Activated naive CD8-positive, alpha-beta T cell treated with anti-CD3 and anti-CD28 coated beads, Interleukin-2, amount 50 U/mL, for 16 hours (primary cell): Measurements from ENCODE around the gene ZNF785.
A peak's percentile ranks its signal among the peaks of the same experiment; 100 is the strongest.
"Not testable (repeated sequence)": the region's sequence is repeated elsewhere in the genome, so short reads cannot be mapped to it uniquely, and the experiment has no call there.

Source experiments
- DNase-seq: peaks from one replicate; pipeline ENCODE4 v3.0.0-alpha.2; 2020; ENCODE audit warnings: low read depth, low spot score

ZNF785 gene

DNA sequence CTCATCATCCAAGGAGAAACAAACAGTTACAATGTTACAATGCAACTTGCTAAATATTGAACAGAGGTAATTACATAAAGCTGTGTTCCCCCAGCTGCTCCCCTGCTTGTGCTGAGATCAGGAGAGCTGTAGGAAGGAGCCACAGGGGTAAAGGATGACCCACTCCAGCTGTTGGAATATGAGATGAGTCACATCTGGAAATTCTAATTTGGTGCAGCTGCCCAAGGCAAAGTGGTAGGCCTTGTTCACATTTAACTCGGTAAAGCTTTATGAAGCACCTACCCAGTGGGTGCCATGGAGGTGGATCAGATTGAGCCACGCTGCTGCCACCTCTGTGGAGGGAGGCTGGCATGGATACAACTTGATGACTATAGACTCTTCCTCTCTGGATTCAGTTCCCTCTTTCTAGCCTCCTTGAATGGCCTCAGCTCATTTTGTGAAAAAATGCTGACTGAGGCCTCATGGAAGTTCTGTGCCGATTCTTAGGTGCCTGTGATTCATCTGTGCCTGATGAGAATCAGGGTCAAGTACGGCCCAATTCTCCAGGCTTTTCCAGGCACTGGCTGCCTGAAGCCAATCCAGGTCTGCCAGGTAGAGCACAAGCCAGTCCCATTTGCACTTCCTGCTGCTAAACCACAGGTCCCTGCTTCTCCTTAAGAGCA is 17.2 kb upstream of the ZNF785 start:
- DNase-seq: no peak

DNA sequence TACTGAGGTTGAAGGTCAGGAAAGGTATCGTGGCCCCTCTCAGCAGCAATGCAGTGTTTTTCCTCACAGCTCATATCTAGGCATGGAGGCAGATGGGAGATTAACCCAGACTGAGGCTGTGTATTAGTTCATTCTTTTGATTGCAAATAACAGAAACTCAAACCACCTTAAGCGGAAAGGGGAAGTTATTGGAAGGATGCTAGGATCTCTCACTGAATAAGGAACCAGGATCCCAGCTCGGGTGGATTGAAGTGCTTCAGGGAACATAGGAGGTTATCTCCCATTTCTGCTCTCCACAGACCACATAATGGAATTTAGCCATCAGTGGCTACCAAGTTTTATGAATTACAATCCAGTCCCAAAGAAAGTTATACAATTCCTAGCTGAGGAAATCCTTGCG is 16.5 kb upstream of the ZNF785 start:
- DNase-seq: no peak

DNA sequence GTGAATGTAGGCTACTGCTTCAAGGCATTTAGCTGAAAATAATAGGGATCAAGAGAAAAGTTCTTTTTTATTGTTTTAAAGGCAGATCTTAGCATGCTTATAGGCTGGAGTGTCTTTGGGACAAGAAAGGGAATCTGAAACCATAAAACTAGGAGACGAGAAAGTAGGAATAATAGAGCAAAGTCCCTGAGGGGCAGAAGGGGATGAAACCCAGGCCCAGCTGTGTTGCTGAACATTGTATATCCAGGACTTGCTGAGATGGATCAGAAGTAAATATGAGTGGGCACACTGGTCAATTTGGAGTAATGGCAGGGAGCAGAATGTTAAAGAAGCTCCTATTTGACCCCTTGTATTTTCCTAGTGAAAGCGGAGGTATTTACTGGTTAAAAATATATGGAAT is 15.4 kb upstream of the ZNF785 start:
- DNase-seq: no peak

DNA sequence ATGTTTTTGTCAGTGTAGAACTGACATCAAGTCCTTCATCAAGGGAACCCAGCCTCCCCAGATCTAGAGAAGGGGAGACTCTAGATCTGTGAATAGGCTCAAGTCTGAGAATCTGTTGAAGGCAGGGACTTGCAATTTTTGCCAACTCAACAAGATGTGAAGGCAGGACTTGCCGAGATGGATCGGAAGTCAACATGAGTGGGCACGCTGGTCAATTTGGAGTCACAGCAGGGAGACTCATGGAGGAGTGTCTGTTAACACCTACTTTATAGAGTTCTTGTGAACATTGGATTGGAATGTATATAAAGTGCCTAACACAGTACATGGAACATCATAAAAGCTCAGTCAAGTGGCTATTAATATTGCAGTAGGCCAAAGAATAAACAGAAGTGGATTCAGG is 14.7 kb upstream of the ZNF785 start:
- DNase-seq: no peak

DNA sequence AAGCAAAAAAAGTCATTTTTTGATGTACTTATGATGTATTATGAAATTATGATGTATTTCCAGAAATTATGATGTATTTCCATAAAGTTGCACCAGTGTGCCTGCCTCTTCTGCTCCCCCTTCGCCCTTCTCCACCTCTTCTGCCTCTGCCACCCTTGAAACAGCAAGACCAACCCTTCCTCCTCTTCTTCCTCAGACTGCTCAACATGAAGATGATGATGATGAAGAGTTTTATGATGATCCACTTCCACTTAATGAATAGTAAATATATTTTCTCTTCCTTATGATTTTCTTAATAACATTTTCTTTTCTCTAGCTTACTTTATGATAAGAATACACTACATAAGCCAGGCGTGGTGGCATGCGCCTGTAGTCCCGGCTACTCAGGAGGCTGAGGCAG is 7.4 kb upstream of the ZNF785 start:
- DNase-seq: no peak

DNA sequence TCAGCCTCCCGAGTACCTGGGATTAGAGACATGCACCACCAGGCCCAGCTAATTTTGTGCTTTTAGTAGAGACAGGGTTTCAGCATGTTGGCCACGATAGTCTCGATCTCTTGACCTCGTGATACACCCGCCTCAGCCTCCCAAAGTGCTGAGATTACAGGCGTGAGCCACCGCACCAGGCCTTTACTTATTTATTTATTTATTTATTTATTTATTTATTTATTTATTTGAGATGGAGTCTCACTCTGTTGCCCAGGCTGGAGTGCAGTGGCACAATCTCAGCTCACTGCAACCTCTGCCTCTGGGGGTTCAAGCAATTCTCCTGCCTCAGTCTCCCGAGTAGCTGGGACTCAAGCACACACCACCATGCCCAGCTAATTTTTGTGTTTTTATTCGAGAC is 5.4 kb upstream of the ZNF785 start:
- DNase-seq: not testable (repeated sequence)

DNA sequence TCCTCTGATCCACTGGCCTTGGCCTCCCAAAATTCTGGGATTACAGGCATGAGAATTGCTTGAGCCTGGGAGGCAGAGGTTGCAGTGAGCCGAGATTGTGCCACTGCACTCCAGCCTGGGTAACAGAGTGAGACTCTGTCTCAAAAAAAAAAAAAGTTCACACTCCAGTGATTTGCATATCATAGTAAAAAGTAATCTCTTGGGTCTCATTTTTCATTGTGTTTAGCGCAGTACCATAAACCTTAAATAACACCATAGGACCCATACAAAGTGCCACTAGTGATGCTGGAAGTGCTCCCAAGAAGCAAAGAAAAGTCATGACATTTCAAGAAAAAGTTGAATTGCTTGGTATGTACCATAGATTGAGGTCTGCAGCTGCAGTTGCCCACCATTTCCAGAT is 4.1 kb upstream of the ZNF785 start:
- not testable (repeated sequence) for DNase-seq

DNA sequence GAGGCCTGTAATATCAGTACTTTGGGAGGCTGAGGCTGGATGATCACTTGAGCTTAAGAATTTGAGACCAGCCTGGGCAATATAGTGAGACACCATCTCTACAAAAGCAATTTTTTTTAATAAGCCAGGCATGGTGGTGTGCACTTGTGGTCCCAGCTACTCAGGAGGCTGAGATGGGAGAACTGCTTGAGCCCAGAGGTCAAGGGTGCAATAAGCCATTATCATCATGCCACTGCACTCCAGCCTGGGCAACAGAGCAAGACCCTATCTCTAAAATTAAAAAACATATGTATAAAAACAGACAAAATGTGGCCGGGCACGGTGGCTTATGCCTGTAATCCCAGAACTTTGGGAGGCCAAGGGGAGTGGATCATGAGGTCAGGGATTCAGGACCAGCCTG is 3.2 kb upstream of the ZNF785 start:
- DNase-seq: no peak

DNA sequence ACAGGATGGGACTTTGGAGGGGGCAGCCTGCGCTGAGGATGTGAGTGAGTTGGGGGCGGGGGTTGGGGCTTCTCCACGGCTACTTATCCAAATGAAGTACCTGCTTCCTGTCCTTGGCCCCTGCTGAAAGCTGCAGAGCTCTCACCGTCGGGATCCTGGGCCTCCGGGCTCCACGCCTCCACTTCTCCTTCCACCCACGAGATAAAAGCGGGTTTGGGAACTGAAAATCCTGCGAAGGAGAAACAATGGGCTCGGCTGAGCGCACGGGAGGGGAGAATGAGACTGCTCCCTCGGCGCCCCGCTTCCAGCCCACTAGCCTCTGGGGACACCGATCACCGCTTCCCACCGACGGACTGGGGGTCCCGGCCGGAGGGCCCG is 486 bp downstream of the ZNF785 start:
- no peak for DNase-seq

DNA sequence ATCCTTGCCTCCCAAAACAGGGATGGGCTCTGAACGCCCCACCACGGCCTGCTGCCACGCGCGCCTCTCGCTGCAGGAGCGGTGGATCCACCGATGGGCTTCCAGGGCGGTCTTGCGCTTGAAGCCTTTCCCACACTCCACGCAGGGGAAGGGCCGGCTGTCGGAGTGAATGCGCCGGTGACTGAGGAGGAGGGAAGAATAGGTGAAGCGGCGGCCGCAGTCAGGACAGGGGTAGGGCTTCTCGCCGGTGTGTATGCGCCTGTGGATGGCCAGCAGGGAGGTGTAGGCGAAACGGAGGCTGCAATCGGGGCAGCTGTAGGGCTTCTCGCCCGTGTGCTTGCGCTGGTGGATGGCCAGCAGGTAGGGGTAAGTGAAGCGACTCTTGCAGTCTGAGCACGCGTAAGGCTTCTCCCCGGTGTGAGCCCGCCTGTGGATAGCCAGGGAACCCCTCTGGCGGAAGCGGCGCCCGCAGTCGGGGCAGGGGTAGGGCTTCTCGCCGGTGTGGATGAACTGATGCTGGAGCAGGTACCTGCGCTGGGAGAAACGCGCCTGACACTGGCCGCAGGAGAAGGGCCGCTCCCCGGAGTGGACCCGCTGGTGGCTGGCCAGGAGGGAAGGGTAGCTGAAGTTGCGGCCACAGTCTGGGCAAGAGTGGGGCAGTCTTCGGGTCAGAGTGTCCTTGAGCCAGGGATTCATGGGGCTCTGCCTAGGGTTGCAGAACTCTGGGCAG is 2.7 kb downstream of the ZNF785 start:
- DNase-seq: no peak

DNA sequence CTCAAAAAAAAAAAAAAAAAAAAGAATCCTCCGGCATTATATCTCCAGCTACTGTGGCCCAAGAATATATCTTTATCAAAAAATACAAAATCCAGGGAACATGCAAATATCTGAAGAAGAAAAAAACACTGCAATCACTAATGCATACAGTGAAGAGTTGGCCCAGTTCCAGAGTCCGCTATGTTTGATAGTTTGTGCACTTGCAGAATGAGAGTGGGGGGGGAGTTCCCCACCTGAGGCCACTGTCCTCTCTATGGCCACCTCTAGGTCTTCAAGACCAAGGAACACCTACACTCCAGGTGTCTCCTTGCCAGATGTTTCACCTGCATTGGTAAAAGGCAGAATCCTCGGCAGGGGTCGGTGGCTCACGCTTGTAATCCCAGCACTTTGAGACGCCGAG is 4.0 kb downstream of the ZNF785 start:
- DNase-seq: no peak

DNA sequence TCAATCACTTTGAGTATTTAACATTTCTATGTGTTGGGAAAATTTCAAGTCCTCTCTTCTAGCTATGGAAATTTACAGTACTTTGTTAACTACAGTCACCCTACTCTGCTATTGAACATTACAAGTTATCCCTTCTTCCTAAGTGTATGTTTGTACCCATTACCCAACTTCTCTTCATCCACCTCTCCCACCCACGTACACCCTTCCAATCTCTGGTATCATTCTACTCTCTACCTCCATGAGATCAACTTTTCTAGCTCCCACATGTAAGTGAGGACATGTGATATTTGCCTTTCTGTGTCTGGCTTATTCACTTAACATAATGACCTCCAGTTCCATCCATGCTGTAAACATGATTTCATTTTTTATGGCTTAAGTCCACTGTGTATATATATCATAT is 10.8 kb downstream of the ZNF785 start:
- no peak for DNase-seq

DNA sequence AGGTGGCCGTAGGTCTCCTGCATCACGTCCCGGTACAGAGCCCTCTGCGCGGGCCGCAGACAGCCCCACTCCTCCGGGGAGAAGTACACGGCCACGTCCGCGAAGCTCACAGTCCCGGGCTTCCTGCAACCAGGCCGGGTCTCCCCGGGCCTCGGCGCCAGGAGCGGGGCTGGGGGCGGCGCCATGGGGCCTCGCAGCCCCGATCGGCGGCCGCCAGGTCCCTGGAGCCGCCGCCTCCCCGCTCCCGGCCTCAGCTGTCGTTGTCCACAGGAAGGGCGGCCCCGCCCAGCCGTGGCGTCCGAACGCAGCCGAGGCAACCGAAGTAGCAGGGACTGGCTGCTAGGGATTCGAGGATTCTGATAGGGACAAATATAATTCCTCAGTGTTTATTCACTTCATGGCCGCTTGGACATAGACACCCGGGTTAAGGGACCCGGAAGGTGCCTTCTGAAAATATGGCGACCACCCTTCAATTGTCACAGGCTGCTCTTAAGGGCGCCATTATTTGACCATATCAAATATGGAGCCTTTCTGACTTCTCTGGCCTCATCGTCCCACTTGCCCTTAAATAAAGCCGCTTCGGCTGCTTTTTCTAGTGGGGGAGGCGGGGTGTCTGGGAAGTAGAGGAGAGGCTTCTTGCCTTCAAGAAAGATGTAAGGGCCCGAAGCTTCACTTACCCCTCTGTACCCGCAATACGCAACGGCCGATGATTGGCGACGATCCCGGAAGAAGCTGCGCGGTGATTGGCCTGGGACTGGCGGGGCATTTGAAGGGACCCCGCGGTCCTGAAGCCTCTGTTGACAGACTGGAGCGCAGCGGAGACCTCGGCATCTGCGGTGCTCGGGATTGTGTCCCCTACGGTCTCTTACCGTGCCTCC is 13.8 kb downstream of the ZNF785 start, which contains the start of gene ZNF688:
Gene ZNF688, minus strand, starts transcription at position 270 of the 878 bp plus-strand sequence. Its CDS starts 85 bp downstream, at position 185.
- peak; percentile 89 for DNase-seq

DNA sequence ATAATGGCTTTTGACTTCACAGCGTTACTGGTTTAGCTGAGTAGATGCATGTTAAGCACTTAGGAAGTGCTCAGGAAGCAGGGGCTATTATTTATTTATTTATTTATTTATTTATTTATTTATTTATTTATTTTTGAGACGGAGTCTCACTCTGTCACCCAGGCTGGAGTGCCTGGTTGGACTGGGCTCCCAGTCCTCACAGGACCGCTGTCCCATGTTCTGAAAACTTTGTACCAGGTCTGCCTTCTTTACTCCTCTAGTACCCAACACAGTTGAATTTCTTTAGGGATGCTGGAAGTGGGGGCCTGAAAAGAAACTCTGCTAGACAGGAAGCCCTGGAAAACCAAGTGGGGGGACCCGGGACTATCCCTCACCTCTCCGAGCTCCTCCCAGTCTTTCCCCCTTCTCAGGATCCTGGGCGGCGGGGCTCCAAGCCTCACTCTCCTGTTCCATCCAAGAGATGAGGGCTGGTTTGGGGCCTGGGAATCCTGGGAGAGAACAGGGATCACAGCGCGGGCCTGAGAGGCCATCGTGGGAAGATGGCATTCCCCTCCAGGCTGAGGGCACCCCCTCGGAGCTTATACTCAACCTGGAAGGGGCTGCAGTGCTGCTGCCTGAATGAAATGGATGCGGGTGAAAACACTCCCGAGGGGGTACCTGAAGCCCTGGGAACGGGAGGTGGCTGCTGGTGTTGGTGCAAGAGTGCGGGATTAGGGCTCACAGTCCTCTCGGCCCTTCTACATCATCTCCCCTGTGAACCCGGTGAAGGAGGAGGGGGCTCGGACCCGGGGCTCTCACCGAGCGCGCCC is 14.7 kb downstream of the ZNF785 start:
- DNase-seq: no peak

DNA sequence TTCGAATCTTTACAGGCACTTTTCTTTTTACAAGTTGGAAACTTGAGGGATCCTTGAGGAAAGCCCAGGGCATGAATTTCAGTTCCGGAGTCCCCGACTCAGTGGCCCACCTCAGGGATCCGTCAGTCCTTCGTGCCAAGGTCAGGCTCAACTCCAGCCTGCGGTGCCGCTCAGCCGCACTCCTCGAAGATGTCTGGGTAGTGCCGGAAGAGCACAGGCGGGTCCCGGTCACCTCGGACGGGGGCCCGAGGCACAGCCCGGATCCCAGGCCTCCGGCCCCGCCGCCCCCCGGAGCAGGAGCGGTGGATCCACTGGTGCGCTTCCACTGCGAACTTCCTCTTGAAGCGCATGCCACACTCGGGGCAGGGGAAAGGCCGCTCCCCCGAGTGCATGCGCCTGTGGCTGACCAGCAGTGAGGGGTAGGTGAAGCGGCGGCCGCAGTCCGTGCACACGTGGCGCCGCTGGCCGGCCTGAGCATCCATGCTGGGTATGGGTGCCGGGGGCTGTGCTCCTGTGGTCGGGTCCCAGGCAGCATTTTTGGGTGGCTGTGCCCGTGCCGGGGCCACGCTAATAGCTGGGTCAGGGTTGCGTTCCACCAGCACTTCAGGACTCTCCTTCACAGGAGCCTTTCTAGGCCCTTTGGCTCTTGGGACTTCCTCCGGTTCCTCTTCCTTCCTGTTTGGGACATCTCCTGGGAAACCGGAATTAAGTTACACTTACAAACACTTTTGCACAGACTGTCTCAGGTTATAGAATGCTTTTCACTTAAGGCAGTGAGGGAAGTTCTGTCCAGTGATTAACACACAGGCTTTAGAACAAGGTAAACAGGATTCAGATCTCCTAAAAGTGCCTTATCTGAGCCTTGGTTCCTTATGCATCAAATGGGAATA is 15.5 kb downstream of the ZNF785 start:
- DNase-seq: no peak

DNA sequence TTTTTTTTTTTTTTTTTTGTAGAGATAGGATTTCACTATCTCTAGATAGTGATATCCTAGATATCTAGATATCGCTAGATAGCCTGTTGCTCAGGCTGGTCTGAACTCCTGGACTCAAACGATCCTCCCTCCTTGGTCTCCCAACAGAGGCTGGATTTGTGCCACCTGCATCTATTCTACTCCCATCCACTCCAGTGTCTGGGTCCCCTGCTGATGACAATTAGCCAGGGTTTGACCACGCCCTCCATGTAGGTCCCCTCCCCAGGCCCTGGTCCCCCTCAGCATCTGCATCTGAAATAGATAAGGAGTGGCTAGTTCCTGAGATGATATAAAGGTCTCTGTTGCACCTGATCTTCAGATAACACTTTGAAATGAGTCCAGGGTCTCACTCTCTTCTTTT is 16.2 kb downstream of the ZNF785 start:
- DNase-seq: no peak

DNA sequence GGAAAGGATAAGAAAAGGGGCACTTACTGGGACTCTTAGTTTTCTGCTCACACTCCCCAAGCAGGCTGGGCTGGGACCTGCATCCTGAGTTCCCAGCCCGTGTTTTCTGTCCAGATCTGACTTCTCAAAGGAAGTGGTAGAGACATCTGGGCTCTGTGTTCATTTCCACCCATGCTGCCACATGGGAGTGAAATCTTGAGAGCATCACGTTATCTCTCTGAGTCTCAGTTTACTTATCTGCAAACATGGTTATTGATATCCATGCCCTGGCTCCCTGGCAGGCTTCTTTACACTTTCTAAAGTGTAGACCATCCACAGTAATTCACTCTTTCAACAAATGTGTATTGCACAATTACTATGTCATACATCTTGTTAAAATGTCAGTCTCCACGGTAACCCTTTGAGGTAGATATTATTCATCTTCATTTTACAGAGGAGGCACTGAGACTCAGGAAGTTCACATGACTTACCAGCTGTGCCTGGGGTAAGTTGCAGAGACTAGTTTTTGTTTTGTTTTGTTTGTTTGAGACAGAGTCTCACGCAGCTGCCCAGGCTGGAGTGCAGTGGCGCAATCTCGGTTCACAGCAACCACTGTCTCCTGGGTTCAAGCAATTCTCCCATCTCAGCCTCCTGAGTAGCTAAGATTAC is 17.4 kb downstream of the ZNF785 start:
- DNase-seq: no peak

DNA sequence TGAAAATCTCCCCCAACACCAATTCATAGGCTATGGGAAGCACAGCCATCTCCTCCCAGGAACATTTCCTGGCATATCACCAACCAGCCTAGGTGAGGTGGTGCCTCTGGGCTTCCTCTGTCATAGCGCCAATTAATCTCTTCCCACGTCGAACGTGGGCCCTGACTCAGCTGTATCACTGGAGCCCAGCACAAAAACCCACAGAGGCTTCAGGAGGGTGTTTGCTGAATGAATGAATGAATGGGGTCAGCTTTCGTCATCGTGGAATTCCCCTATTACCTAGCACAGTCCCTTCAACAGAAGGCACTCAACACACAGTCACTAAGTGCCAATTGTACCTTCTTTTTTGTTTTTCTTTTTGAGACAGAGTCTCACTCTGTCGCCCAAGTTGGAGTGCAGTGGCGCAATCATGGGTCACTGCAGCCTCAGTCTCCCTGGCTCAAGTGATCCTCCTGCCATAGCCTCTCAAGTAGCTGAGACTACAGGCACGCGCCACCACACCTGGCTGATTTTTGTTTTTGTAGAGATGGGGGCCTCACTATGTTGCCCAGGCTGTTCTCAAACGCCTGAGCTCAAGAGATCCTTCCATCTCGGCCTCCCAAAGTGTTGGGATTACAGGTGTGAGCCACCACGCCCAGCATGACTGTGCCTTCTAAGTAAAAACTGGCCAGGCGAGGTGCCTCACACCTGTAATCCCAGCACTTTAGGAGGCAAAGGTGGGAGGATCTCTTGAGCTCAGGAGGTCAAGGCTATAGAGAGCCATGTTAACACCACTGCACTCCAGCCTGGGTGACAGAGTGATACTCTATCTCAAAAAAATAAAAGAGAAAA is 18.1 kb downstream of the ZNF785 start:
- no peak for DNase-seq

DNA sequence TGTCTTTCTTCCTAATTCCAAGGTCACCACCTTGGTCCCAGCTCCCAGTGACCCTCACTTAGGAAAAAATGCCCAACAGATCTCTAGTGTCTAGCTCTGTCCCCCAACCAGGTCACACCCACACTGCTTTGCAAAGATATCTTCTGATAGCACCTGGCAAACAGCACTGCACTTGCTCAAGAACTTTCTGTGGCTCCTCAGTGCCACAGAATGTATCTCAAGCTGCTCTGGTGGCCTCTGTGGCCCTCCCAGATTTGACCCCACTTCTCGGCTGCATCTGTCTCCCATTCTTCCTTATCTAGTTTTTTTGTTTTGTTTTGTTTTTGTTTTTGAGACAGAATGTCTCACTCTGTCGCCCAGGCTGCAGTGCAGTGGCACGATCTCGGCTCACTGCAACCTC is 19.0 kb downstream of the ZNF785 start:
- DNase-seq: no peak
